Adipocyte (in vitro differentiated cells): ENCODE results near the gene CCDC188.
A peak's percentile ranks its signal among the peaks of the same experiment; 100 is the strongest.

Experiments used
- DNase-seq: peaks from one replicate; pipeline ENCODE4 v3.0.0-alpha.2; 2015; ENCODE audit warnings: low read depth
- H3K27me3 ChIP-seq: replicated peaks from 2 replicates; pipeline ENCODE4 v1.7.0; 2013; ENCODE audit warnings: mild to moderate bottlenecking, low read length, moderate library complexity; ENCODE audit not compliant: control insufficient read depth, insufficient read depth
- H3K36me3 ChIP-seq: 2 replicates; pipeline ENCODE4 v1.7.0; 2013; ENCODE audit warnings: low read length, mild to moderate bottlenecking, moderate library complexity; ENCODE audit not compliant: control insufficient read depth, insufficient read depth, severe bottlenecking
- H3K4me1 ChIP-seq: 2 replicates; pipeline ENCODE4 v1.7.0; 2013; ENCODE audit warnings: mild to moderate bottlenecking, low read length, moderate library complexity; ENCODE audit not compliant: control insufficient read depth, insufficient read depth
- H3K4me3 ChIP-seq: 2 replicates; pipeline ENCODE4 v1.7.0; 2013; ENCODE audit warnings: mild to moderate bottlenecking, low read length, moderate library complexity
- H3K9ac ChIP-seq: 2 replicates; pipeline ENCODE4 v1.7.0; 2013; ENCODE audit warnings: mild to moderate bottlenecking, low read length, moderate library complexity
- H3K9me3 ChIP-seq: 2 replicates; pipeline ENCODE4 v1.7.0; 2013; ENCODE audit warnings: mild to moderate bottlenecking, low read length, moderate library complexity; ENCODE audit not compliant: control insufficient read depth

CCDC188 gene

DNA sequence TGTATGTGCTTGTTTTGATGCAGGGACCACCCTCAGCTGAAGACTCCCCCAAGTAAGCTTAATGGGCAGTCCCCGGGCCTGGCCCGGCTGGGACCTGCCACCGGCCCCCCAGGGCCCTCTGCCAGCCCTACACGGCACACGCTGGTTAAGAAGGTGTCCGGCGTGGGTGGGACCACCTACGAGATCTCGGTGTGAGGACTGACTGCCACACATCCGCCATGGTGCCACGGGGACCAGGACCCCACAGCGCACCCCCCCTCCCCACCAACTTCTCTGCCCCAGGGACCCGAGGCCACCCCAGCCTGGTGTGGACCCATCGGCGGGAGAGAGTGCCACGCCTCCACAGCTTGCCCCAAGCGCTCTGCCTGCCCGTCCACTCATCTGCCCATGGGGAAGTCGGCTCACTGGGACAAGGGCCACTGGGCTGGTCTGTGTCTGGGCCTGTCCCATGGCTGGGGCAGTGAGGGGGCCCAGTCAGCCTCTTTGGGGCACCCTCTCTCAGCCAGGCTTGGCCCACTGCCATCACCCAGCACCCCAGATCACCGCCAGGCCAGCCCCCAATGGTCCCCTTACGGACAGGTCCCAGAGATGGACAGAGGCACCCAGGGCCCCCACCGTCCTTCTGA is 5.5 kb downstream of the CCDC188 start:
- Histone ChIP-seq H3K9me3 (no peaks in the 10 kb centered on the region), H3K4me1 (peaks cover 14% of the 10 kb centered on the region), H3K9ac (no peak overlapping the region), H3K27me3 (no peaks in the 10 kb centered on the region), H3K36me3 (peaks cover 3% of the 10 kb centered on the region), H3K4me3 (no peak overlapping the region)
- no peak for DNase-seq

DNA sequence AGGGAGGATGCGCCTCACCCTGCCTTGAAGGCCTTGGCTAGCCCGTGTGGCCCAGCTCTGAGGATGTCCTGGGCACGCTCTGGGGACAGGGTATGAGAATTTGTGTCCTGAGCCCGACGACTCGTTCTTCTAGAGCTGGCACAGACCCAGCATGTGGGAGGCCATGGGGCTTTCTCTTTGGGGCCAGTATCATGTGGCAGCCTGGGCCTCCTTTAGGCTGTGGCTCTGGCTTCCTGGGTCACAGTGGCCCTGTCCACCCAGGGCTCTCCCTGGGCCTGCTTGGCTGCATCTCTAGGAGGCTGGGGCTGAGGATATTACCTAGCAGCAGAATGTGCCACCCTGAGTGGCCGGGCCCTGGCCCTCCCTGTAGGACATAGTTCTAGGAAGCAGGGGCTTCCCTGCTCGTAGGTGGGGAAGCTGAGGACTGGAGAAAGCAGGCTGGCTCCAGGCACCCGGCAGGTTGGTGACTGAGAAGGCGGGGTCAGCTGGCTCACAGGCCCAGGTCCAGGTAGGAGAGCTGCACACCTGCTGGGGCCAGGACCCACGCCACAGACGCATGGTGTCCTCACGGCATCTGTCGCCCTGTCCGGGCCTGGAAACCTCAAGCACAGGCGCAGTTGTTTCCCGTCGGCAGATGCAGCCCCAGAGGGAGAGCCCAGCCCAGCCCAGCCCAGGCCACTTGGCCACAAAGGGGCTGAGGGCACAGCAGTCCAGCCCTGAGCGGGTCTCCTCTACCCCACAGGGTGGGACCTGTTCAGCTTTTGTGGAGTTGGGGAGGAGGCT is 6.8 kb downstream of the CCDC188 start:
- DNase-seq: no peak
- Histone ChIP-seq H3K4me1 (peaks cover 14% of the 10 kb centered on the region), H3K27me3 (no peaks in the 10 kb centered on the region), H3K9me3 (no peaks in the 10 kb centered on the region), H3K9ac (peak overlapping the region; percentile 25), H3K4me3 (no peak overlapping the region), H3K36me3 (peaks cover 8% of the 10 kb centered on the region)

DNA sequence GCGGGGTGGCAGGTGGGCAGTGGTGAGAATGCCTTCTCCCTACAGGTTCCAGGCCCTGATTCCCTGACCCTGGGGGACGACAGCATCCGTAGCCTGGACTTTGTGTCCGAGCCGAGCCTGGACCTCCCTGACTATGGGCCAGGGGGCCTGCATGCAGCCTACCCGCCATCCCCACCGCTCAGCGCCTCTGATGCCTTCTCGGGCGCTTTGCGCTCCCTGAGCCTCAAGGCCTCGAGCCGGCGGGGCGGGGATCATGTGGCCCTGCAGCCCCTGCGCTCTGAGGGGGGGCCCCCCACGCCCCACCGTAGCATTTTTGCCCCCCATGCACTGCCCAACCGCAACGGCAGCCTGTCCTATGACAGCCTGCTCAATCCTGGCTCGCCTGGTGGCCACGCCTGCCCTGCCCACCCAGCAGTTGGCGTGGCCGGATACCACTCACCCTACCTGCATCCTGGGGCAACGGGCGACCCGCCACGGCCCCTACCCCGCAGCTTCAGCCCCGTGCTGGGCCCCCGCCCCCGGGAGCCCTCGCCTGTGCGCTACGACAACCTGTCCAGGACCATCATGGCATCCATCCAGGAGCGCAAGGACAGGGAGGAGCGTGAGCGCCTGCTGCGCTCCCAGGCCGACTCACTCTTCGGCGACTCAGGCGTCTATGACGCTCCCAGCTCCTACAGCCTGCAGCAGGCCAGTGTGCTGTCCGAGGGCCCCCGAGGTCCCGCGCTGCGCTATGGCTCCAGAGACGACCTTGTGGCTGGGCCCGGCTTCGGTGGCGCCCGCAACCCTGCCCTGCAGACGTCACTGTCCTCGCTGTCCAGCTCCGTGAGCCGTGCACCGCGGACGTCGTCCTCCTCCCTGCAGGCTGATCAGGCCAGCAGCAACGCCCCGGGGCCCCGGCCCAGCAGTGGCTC is 7.9 kb downstream of the CCDC188 start:
- Histone ChIP-seq H3K36me3 (peaks cover 8% of the 10 kb centered on the region), H3K4me1 (peaks cover 18% of the 10 kb centered on the region), H3K9ac (no peak overlapping the region), H3K9me3 (no peaks in the 10 kb centered on the region), H3K4me3 (no peak overlapping the region), H3K27me3 (no peaks in the 10 kb centered on the region)
- DNase-seq: no peak

DNA sequence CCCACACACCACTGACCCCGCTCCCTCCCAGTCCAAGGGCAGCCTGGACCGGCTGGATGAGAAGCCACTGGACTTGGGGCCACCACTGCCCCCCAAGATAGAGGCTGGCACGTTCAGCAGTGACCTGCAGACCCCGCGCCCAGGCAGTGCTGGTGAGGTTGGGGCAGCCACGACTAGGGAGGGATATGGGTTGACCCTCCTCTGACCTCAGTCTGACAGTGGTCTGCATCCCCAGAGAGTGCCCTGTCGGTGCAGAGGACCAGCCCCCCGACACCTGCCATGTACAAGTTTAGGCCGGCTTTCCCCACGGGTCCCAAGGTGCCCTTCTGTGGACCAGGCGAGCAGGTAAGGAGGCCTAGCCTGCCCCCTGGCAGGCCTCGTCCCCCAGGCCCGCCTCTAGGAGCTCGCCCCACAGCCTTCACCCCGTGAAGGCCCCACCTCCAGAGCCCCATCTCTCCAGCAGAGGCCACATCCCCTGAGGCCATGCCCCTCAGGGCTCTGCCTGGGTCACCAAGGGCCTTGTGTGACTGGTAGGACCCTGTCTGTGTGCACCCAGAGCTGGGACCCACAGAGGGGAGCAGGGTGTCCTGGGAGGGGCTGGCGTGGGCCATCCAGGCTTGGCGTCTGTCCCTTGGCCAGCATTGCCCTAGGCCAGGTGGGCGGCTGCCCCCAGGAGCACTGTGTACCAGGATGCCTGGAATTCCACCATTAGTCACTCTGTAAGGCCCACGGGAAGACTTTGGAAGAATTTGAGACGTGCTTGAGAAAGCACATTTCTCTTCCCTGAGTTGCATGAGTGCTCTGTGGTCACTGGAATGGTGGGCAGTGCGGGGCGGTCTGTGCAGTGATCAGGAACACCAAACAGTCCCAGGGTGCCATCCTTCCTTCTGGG is 9.4 kb downstream of the CCDC188 start:
- Histone ChIP-seq H3K4me3 (no peak overlapping the region), H3K36me3 (peaks cover 8% of the 10 kb centered on the region), H3K27me3 (no peaks in the 10 kb centered on the region), H3K4me1 (peaks cover 20% of the 10 kb centered on the region), H3K9ac (peak overlapping the region; percentile 3), H3K9me3 (no peaks in the 10 kb centered on the region)
- peak; percentile 78 for DNase-seq

DNA sequence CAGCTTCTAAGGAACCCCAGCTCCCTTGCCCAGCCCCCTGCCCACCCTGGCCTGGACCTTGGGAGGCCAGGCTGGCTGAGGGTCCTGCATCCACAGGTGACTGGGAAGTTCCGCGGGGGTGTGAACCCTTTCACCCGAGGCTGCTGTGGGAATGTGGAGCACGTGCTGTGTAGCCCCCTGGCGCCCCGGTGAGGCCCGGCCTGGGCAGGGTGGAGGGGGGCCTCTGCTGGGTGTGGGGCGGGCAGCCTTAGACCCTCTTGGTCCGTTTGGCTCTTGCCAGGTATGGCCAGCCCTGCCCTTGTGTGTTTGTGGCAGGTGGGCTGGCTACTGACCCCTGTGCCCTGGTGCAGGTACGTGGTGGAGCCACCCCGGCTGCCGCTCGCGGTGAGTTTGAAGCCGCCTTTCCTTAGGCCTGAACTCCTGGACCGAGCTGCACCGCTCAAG is 10.3 kb downstream of the CCDC188 start:
- Histone ChIP-seq H3K9ac (no peak overlapping the region), H3K36me3 (peaks cover 8% of the 10 kb centered on the region), H3K4me3 (no peak overlapping the region), H3K4me1 (peaks cover 20% of the 10 kb centered on the region), H3K27me3 (no peaks in the 10 kb centered on the region), H3K9me3 (no peaks in the 10 kb centered on the region)
- no peak for DNase-seq

DNA sequence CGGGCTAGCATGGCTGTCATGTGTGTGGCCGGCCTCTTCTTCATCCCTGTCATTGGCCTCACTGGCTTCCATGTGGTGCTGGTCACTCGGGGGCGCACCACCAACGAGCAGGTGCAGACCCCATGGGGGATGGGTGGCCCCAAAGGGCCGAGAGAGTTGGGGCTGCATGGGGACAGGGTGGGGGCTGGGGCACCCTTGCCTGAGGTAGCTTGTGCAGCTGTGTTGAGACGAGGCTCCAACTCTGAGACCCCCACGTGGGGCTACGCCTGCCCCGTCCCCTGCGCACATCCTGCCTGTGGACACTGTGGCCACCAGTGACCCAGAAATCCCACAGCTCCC is 10.8 kb downstream of the CCDC188 start:
- H3K4me1 ChIP-seq: peaks cover 20% of the 10 kb centered on the region
- no peaks in the 10 kb centered on the region for H3K9me3 ChIP-seq
- no peak for DNase-seq
- H3K4me3 ChIP-seq: no peak overlapping the region
- H3K36me3 ChIP-seq: peaks cover 8% of the 10 kb centered on the region
- H3K9ac ChIP-seq: no peak overlapping the region
- H3K27me3 ChIP-seq: no peaks in the 10 kb centered on the region

DNA sequence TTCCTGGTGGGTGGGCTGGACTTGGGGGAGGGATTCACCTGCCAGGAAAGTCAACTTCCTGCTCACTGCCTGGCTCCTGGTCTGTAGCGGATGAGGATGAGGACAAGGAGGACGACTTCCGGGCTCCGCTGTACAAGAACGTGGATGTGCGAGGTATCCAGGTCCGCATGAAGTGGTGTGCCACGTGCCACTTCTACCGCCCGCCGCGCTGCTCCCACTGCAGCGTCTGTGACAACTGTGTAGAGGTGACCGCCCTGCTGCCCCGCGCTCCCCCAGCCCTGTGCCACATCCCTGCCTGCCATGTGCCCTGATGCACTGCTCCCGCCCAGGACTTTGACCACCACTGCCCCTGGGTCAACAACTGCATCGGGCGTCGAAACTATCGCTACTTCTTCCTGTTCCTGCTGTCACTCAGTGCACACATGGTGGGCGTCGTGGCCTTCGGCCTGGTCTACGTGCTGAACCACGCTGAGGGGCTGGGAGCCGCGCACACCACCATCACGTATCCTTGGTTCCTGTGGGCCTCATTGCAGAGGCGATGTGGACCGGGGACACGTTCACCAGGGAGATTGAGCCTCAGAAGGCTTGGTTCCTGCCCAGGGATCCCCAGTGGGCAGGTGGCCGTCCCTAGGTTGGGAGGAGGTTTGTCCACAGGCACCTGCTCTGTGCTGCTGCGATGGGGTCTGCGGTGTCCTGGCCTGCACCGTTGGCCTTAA is 11.3 kb downstream of the CCDC188 start:
- Histone ChIP-seq H3K27me3 (no peaks in the 10 kb centered on the region), H3K9ac (no peak overlapping the region), H3K36me3 (peaks cover 8% of the 10 kb centered on the region), H3K9me3 (no peaks in the 10 kb centered on the region), H3K4me3 (no peak overlapping the region), H3K4me1 (peaks cover 20% of the 10 kb centered on the region)
- DNase-seq: no peak

DNA sequence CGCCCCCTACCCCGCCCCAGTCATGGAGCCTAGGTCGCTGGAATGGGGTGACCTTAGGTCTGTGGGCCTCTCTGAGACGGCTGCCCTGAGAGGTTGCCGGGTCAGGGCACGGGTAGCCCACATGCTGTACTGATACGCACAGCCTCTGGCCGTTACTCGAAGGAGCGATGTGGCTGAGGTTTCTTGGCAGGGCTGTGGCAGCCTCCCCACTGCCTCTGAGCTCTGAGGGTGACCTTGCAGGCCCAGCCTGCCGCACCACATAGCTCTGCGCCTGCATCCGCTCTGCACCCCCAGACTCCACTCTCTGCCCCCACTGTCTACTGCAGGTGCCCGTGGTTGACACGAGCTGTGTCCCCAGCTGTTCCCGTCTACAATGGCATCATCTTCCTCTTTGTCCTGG is 12.0 kb downstream of the CCDC188 start:
- DNase-seq: no peak
- H3K27me3 ChIP-seq: no peaks in the 10 kb centered on the region
- H3K4me1 ChIP-seq: peaks cover 20% of the 10 kb centered on the region
- no peak overlapping the region for H3K9ac ChIP-seq
- H3K4me3 ChIP-seq: no peak overlapping the region
- no peaks in the 10 kb centered on the region for H3K9me3 ChIP-seq
- peaks cover 5% of the 10 kb centered on the region for H3K36me3 ChIP-seq

DNA sequence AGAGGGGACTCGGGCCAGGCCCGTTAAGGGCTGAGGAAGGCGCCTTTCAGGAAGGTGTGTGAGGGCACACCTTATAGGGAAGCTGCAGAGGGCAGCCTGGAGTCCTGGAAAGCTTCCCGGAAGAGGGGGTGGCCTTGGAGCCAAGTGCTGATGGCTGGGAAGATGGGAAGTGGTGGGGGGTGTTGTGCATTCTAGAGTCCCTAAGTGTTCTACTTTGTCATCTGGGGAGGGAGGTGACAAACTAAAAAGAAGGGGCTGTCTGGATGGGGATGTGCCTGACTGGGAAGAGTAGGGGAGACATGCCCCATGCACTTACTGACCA is 12.5 kb downstream of the CCDC188 start:
- no peak for DNase-seq
- no peaks in the 10 kb centered on the region for H3K27me3 ChIP-seq
- H3K9me3 ChIP-seq: no peaks in the 10 kb centered on the region
- peaks cover 5% of the 10 kb centered on the region for H3K36me3 ChIP-seq
- no peak overlapping the region for H3K4me3 ChIP-seq
- H3K4me1 ChIP-seq: peaks cover 20% of the 10 kb centered on the region
- no peak overlapping the region for H3K9ac ChIP-seq

DNA sequence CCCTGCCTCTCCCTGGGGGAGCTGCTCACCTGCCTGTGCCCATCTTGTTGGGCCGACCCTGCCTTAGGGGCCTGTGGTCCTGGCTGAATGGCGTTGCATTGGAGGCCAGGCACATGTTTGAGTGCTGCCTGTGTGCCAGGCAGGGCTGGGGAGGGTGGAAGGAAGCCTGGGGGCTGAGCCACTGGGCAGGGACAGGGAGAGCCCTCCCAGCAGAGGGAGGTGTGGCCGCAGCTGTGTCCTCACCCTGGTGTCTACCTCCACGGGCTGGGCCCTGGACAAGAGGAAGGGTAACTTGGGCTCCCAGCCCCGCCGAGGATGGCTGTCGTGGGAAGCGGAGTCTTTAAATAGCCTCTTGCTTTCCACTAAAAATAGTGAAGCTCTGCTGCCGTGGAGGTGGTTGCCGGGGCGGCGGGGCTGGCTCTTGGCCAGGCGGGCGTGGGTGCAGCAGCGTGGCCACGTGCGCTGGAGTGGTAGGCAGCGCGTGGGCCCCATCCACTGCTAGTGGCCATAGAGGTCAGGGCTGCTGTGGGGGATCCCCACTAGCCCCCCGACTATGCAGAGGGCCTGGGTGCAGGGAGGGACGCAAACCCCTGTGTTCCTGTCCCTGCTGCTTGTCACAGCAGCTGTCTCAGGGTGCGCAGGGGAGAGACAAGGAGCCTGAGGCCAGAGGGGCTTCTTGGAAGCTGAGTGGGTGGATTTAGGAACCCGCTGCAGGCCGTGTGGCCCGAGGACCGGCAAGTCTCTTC is 13.0 kb downstream of the CCDC188 start:
- no peak overlapping the region for H3K9ac ChIP-seq
- H3K9me3 ChIP-seq: no peaks in the 10 kb centered on the region
- peaks cover 5% of the 10 kb centered on the region for H3K36me3 ChIP-seq
- no peak overlapping the region for H3K4me3 ChIP-seq
- peaks cover 25% of the 10 kb centered on the region for H3K4me1 ChIP-seq
- no peaks in the 10 kb centered on the region for H3K27me3 ChIP-seq
- DNase-seq: no peak
